Liver (tissue), 9 donors: ENCODE data around the gene NFIA. TPM values are rescaled to one million over a fixed set of nuclear protein-coding genes. Genes with fewer than 3 reads are reported as not detected.
A peak's percentile ranks its signal among the peaks of the same experiment; 100 is the strongest.

ENCODE experiments used
- DNase-seq: peaks from one replicate; pipeline ENCODE4 v3.0.0-alpha.2; 2017; ENCODE audit warnings: low spot score
- H3K27ac ChIP-seq, 2 donors: one replicate each; pipeline ENCODE4 v1.7.0; 2013; ENCODE audit warnings: inconsistent platforms in 2 of 2, low read length in 2 of 2, control low read depth in 1 of 2, low read depth in 1 of 2, mild to moderate bottlenecking in 1 of 2
- H3K27me3 ChIP-seq, 4 donors: one replicate each; pipeline versions ENCODE4 v1.6.1 to v1.7.0; 2013; ENCODE audit warnings: low read length in 3 of 4, inconsistent platforms in 1 of 4, mild to moderate bottlenecking in 1 of 4, moderate library complexity in 1 of 4; ENCODE audit not compliant: control insufficient read depth in 4 of 4, insufficient read depth in 4 of 4
- H3K36me3 ChIP-seq, 4 donors: one replicate each; pipeline versions ENCODE4 v1.6.1 to v1.7.0; 2013; ENCODE audit warnings: low read length in 3 of 4, mild to moderate bottlenecking in 3 of 4, low read depth in 1 of 4, moderate library complexity in 1 of 4; ENCODE audit not compliant: control insufficient read depth in 4 of 4, insufficient read depth in 3 of 4
- H3K4me1 ChIP-seq, 4 donors: one replicate each; pipeline versions ENCODE4 v1.6.1 to v1.7.0; 2013; ENCODE audit warnings: low read length in 3 of 4, mild to moderate bottlenecking in 3 of 4, moderate library complexity in 1 of 4; ENCODE audit not compliant: control insufficient read depth in 4 of 4, insufficient read depth in 4 of 4
- H3K4me3 ChIP-seq, 3 donors: one replicate each; pipeline versions ENCODE4 v1.6.1 to v1.7.0; 2013; ENCODE audit warnings: low read length in 3 of 3, control low read depth in 1 of 3, low read depth in 1 of 3, mild to moderate bottlenecking in 1 of 3
- H3K9ac ChIP-seq, 2 donors: one replicate each; pipeline ENCODE4 v1.7.0; 2013; ENCODE audit warnings: low read length in 2 of 2, mild to moderate bottlenecking in 2 of 2, moderate library complexity in 2 of 2, control low read depth in 1 of 2, low read depth in 1 of 2
- H3K9me3 ChIP-seq, 4 donors: one replicate each; pipeline versions ENCODE4 v1.6.1 to v1.7.0; 2013; ENCODE audit warnings: low read length in 3 of 4; ENCODE audit not compliant: control insufficient read depth in 4 of 4
- ATF3 ChIP-seq: IDR thresholded peaks from 2 replicates; pipeline ENCODE4 v1.6.1; 2016; ENCODE audit warnings: antibody characterized with exemption
- CTCF ChIP-seq: fragments of 150-350 bp; IDR thresholded peaks from 2 replicates; pipeline ENCODE4 v1.5.1; 2017; ENCODE audit warnings: improper control_type of control experiment, low read depth, low read length; ENCODE audit not compliant: missing input control
- EGR1 ChIP-seq, 2 donors: IDR thresholded peaks; 2 replicates each; pipeline ENCODE4 v1.6.1; 2016 to 2018; ENCODE audit warnings: antibody characterized with exemption in 2 of 2, low read depth in 2 of 2
- FOXA1 ChIP-seq: IDR thresholded peaks from 2 replicates; pipeline ENCODE4 v1.6.1; 2016; ENCODE audit warnings: antibody characterized with exemption
- FOXA2 ChIP-seq: IDR thresholded peaks from 2 replicates; pipeline ENCODE4 v1.6.1; 2016; ENCODE audit warnings: antibody characterized with exemption
- GABPA ChIP-seq, 2 donors: IDR thresholded peaks in 1 of 2; conservative IDR thresholded peaks in 1 of 2; 2 replicates each; pipeline ENCODE4 v1.6.1; 2016; ENCODE audit warnings: antibody characterized with exemption in 2 of 2, mild to moderate bottlenecking in 1 of 2, moderate library complexity in 1 of 2
- HNF4A ChIP-seq, 2 donors: conservative IDR thresholded peaks; 2 replicates each; pipeline ENCODE4 v1.6.1; 2016; ENCODE audit warnings: antibody characterized with exemption in 2 of 2, mild to moderate bottlenecking in 2 of 2
- HNF4G ChIP-seq: IDR thresholded peaks from 2 replicates; pipeline ENCODE4 v1.6.1; 2016; ENCODE audit warnings: antibody characterized with exemption
- JUND ChIP-seq, 2 donors: IDR thresholded peaks; 2 replicates each; pipeline ENCODE4 v1.6.1; 2016; ENCODE audit warnings: antibody characterized with exemption in 2 of 2
- MAX ChIP-seq: IDR thresholded peaks from 2 replicates; pipeline ENCODE4 v1.6.1; 2016; ENCODE audit warnings: antibody characterized with exemption
- NR2F2 ChIP-seq: IDR thresholded peaks from 2 replicates; pipeline ENCODE4 v1.6.1; 2016; ENCODE audit warnings: antibody characterized with exemption
- RAD21 ChIP-seq, 2 donors: IDR thresholded peaks; 2 replicates each; pipeline ENCODE4 v1.6.1; 2016; ENCODE audit warnings: antibody characterized with exemption in 2 of 2, mild to moderate bottlenecking in 2 of 2
- REST ChIP-seq: IDR thresholded peaks from 2 replicates; pipeline ENCODE4 v1.6.1; 2016; ENCODE audit warnings: antibody characterized with exemption, mild to moderate bottlenecking
- RXRA ChIP-seq, 2 donors: IDR thresholded peaks; 2 replicates each; pipeline ENCODE4 v1.6.1; 2017 to 2018; ENCODE audit warnings: antibody characterized with exemption in 2 of 2, mild to moderate bottlenecking in 1 of 2
- SP1 ChIP-seq: IDR thresholded peaks from 2 replicates; pipeline ENCODE4 v1.6.1; 2018; ENCODE audit warnings: antibody characterized with exemption, mild to moderate bottlenecking
- TAF1 ChIP-seq: conservative IDR thresholded peaks from 2 replicates; pipeline ENCODE4 v1.6.1; 2016; ENCODE audit warnings: antibody characterized with exemption, mild to moderate bottlenecking
- YY1 ChIP-seq: IDR thresholded peaks from 2 replicates; pipeline ENCODE4 v1.6.1; 2016; ENCODE audit warnings: antibody characterized with exemption, mild to moderate bottlenecking
- ZBTB33 ChIP-seq: IDR thresholded peaks from 2 replicates; pipeline ENCODE4 v1.6.1; 2016; ENCODE audit warnings: antibody characterized with exemption
- WGBS: extraction: QIAGEN DNeasy Blood & Tissue Kit; methylation state at CpG from one replicate; pipeline ENCODE4 v1.1.7; 2013; 5-methylcytosine and 5-hydroxymethylcytosine counted together
- polyA plus RNA-seq, 2 donors: library from polyadenylated mRNA; stranded (reverse) in 1 of 2; unstranded in 1 of 2; fragments of 200-250 nt in 1 of 2; fragments of >200 nt in 1 of 2; fragmentation: Nextera tagmentation in 1 of 2; extraction: Ambion mirVana in 1 of 2; gene quantifications; one replicate each; pipeline versions ENCODE4 v1.2.1 to v1.2.3, GENCODE V29; 2013 to 2015
- total RNA-seq, 2 donors: library from RNA; depleted of rRNA; stranded (reverse); fragments of >200 nt; gene quantifications; one replicate each; pipeline ENCODE4 v1.2.3, GENCODE V29; 2014
- donor health status: healthy.
- donor health status: healthy.
- donor health status: healthy.
- donor health status: healthy.
- donor health status: healthy.

NFIA gene
- total and polyA plus RNA-seq, 4 donors: 6.8 to 53.7 (median 22.2) TPM

GRCh38 chr1:61100578-61100977, 18.2 kb downstream of the NFIA start (continued):
- TF ChIP-seq CTCF (no peak), YY1 (no peak), FOXA2 (no peak), SP1 (no peak)

- peaks cover 0 to 2% (median 0%) of the 10 kb centered on the region in 4 donors for H3K36me3 ChIP-seq
- no peak overlapping the region for H3K4me3 ChIP-seq
- H3K9ac ChIP-seq: no peak overlapping the region
- no peaks in the 10 kb centered on the region for H3K9me3 ChIP-seq
- H3K27me3 ChIP-seq: no peaks in the 10 kb centered on the region
- TF ChIP-seq NR2F2: no peak
- TF ChIP-seq EGR1 (IDR thresholded peaks at IDR 0.05; ENCODE audit: low read depth in 2 of 2): no peak
- no peak for TF ChIP-seq TAF1
- TF ChIP-seq SP1: no peak
- TF ChIP-seq CTCF: no peak
- no peak for TF ChIP-seq MAX
- no peak for TF ChIP-seq RXRA (IDR thresholded peaks at IDR 0.05)
- TF ChIP-seq GABPA (IDR thresholded peaks at IDR 0.05 in 1 of 2, conservative IDR thresholded peaks at IDR 0.05 in 1 of 2): no peak
- no peak for TF ChIP-seq RAD21 (IDR thresholded peaks at IDR 0.05)
- TF ChIP-seq HNF4G: no peak
- TF ChIP-seq JUND (IDR thresholded peaks at IDR 0.05): no peak
- no peak for TF ChIP-seq FOXA1
- TF ChIP-seq HNF4A (conservative IDR thresholded peaks at IDR 0.05): no peak
- no peak for TF ChIP-seq ATF3
- TF ChIP-seq REST: no peak
- TF ChIP-seq ZBTB33: no peak
- no peak for TF ChIP-seq YY1
- TF ChIP-seq FOXA2: no peak
- H3K27ac ChIP-seq: peak overlapping the region in 1 of 2 donors; percentile 9
- DNase-seq: no peak
- WGBS: 74% methylated on average over 5 of the region's 5 CpGs
- peaks cover 2 to 29% (median 7%) of the 10 kb centered on the region in 4 donors for H3K4me1 ChIP-seq
These were observed 19.2 kb downstream of the NFIA start for GRCh38 chr1:61101536-61101935.
